Body of pancreas (tissue), 4 donors: Measurements from ENCODE around the gene NR3C1. TPM values are rescaled to one million over a fixed set of nuclear protein-coding genes. Genes with fewer than 3 reads are reported as not detected.

Experiments used
- ATAC-seq: fragments of 150-250 bp; one replicate; pipeline ENCODE4 v1.9.1; 2016
- DNase-seq, 4 donors: peaks; one replicate each; pipeline ENCODE4 v3.0.0-alpha.2; 2019
- H3K27ac ChIP-seq, 4 donors: fragments of 200-600 bp; sonication (generic); 1 replicate in 3 of 4; 2 replicates in 1 of 4; pipeline versions ENCODE4 v1.5.1 to v1.6.1; 2016 to 2019; ENCODE audit warnings: mild to moderate bottlenecking in 1 of 4, mixed read lengths in 1 of 4, moderate library complexity in 1 of 4
- H3K27me3 ChIP-seq, 2 donors: fragments of 200-600 bp; sonication (generic); one replicate each; pipeline ENCODE4 v1.6.0; 2016; ENCODE audit warnings: mild to moderate bottlenecking in 1 of 2
- H3K36me3 ChIP-seq, 2 donors: fragments of 200-600 bp; sonication (generic); replicated peaks in 1 of 2; 2 replicates each; pipeline ENCODE4 v1.5.1; 2016; ENCODE audit warnings: low read depth in 2 of 2; ENCODE audit not compliant: insufficient read depth in 1 of 2
- H3K4me1 ChIP-seq: fragments of 200-600 bp; sonication (generic); one replicate; pipeline ENCODE4 v1.6.0; 2016
- H3K4me3 ChIP-seq, 2 donors: fragments of 200-600 bp; sonication (generic); 1 replicate in 1 of 2; 2 replicates in 1 of 2; pipeline ENCODE4 v1.5.1; 2016 to 2019
- H3K9me3 ChIP-seq, 3 donors: fragments of 200-600 bp; sonication (generic); 1 replicate in 2 of 3; 2 replicates in 1 of 3; pipeline ENCODE4 v1.5.1; 2016
- POLR2A ChIP-seq, 3 donors: fragments of 450-650 bp; IDR thresholded peaks; one replicate each; pipeline ENCODE4 v1.6.1; 2016; ENCODE audit warnings: antibody characterized with exemption in 3 of 3, mild to moderate bottlenecking in 2 of 3
- WGBS, 2 donors: methylation state at CpG; one replicate each; pipeline ENCODE4 v1.1.5; 2017; 5-methylcytosine and 5-hydroxymethylcytosine counted together
- intact Hi-C: fragments of 100-400 bp; cut with DNase I; formaldehyde crosslinking; loops from one replicate; pipeline ENCODE4 v1.15.1; 2023
- total RNA-seq, 2 donors: library from RNA; depleted of rRNA; stranded (reverse); fragments of >200 nt; gene quantifications; one replicate each; pipeline ENCODE4 v1.1.0, GENCODE V29; 2016
- TF ChIP-seq, protein P1 (sequence below), 7 experiments: fragments of 450-650 bp in 4 of 7; fragments of 200-600 bp in 3 of 7; sonication (generic) in 3 of 7; IDR thresholded peaks; one replicate each; pipeline ENCODE4 v1.5.1; 2016 to 2019; ENCODE audit warnings: antibody characterized with exemption in 7 of 7

NR3C1 gene
- total RNA-seq, 2 donors from 2014 or later: 18.5 to 25.2 TPM

GRCh38 chr5:143322176-143322575, 81.3 kb downstream of the NR3C1 start:
- Histone ChIP-seq H3K4me1 (peaks cover 27% of the 10 kb centered on the region), H3K27me3 (no peaks in the 10 kb centered on the region), H3K9me3 (no peaks in the 10 kb centered on the region), H3K4me3 (no peak overlapping the region), H3K36me3 (no peaks in the 10 kb centered on the region), H3K27ac (no peak overlapping the region)
- DNase-seq (no peak), ATAC-seq (no peak)
- no peak for TF ChIP-seq POLR2A (IDR thresholded peaks at IDR 0.05)
- TF ChIP-seq, protein P1, sequence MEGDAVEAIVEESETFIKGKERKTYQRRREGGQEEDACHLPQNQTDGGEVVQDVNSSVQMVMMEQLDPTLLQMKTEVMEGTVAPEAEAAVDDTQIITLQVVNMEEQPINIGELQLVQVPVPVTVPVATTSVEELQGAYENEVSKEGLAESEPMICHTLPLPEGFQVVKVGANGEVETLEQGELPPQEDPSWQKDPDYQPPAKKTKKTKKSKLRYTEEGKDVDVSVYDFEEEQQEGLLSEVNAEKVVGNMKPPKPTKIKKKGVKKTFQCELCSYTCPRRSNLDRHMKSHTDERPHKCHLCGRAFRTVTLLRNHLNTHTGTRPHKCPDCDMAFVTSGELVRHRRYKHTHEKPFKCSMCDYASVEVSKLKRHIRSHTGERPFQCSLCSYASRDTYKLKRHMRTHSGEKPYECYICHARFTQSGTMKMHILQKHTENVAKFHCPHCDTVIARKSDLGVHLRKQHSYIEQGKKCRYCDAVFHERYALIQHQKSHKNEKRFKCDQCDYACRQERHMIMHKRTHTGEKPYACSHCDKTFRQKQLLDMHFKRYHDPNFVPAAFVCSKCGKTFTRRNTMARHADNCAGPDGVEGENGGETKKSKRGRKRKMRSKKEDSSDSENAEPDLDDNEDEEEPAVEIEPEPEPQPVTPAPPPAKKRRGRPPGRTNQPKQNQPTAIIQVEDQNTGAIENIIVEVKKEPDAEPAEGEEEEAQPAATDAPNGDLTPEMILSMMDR (IDR thresholded peaks at IDR 0.05): no peak
- WGBS, 2 donors: 84 to 100% methylated on average over 1 of the region's 1 CpG
- intact Hi-C loops: loop anchor here (10.0 kb wide), 1 partner anchor 53 kb away; no protein-coding TSS in a partner anchor

DNA sequence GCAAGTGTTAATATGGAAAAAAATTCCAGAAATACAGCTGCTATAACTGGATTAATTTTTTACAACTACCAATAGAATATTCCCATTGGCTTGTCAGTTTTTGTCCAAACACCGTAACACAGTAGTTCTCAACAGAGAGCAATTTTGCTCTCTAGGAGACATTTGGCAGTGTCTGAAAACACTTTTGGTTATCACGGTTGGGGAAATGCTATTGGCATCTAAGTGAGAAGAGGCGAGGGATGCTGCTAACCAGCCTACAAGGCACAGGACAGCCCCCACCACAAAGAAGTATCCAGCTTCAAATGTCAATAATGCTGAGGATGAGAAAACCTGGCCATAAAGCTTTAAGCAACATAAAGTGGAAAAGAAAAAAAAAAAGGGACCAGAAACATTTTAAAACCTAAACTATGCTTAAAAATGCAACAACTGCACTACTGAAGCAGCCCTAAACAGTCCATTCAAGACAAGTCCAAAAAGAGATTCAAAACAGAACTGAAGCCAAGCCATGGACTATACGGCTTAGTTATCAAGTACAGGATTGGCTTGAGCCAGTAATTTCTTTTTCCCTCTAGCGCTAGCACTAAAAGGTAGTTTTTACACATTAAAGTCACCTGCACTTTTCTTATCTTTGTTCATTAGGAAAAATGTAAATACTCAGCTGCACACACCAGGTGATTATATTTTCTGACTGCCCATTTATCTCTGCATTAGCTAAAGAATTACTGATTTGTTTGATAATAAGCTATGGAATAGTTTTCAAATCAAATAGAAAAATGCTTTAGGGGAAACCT, 83.9 kb downstream of the NR3C1 start:
- H3K4me1 ChIP-seq: peaks cover 36% of the 10 kb centered on the region
- no peaks in the 10 kb centered on the region for H3K27me3 ChIP-seq
- no peak overlapping the region for H3K4me3 ChIP-seq
- TF ChIP-seq, protein P1 (IDR thresholded peaks at IDR 0.05): no peak
- TF ChIP-seq POLR2A (IDR thresholded peaks at IDR 0.05): no peak
- H3K9me3 ChIP-seq: no peaks in the 10 kb centered on the region
- H3K27ac ChIP-seq: no peak overlapping the region
- H3K36me3 ChIP-seq: no peaks in the 10 kb centered on the region
- ATAC-seq (no peak), DNase-seq (no peak)
- intact Hi-C loops: loop anchor here (10.0 kb wide), 1 partner anchor 55 kb away; no protein-coding TSS in a partner anchor
- WGBS, 2 donors: 44 to 47% methylated on average over 5 of the region's 5 CpGs

DNA sequence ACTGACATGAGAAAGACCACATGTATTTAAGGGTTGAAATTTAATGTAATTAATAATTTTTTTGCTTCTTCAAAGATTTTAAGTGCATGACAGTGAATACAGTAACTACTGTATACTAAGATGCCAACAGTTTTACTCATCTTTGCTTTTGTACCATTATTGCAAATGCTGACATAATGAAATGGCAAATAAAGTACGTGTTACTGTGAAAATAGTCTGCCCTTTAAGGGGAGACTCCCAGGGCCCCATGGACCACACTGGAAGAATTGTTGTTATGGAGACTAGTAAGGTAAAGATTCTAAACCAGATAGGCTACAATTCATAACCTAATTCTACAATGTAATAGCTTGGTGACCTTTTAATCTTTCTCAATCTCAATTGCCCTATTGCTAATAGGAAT, 84.7 kb downstream of the NR3C1 start:
- intact Hi-C loops: no loop called here
- 91 to 94% methylated on average over 1 of the region's 1 CpG for WGBS, 2 donors

GRCh38 chr5:143318270-143318669, 85.2 kb downstream of the NR3C1 start:
- no peak for ATAC-seq
- no peaks in the 10 kb centered on the region for H3K36me3 ChIP-seq
- H3K4me3 ChIP-seq: no peak overlapping the region
- DNase-seq: no peak
- WGBS, 2 donors: 85 to 88% methylated on average over 1 of the region's 1 CpG
- H3K27me3 ChIP-seq: no peaks in the 10 kb centered on the region
- no peaks in the 10 kb centered on the region for H3K9me3 ChIP-seq
- peaks cover 36% of the 10 kb centered on the region for H3K4me1 ChIP-seq
- H3K27ac ChIP-seq: no peak overlapping the region
- no peak for TF ChIP-seq POLR2A (IDR thresholded peaks at IDR 0.05)
- TF ChIP-seq, protein P1 (IDR thresholded peaks at IDR 0.05): no peak
- intact Hi-C loops: no loop called here

More for the DNA sequence above, 84.7 kb downstream of the NR3C1 start:
- no peaks in the 10 kb centered on the region for H3K9me3 ChIP-seq
- H3K27ac ChIP-seq: no peak overlapping the region
- H3K4me3 ChIP-seq: no peak overlapping the region
- no peaks in the 10 kb centered on the region for H3K36me3 ChIP-seq
- no peak for DNase-seq
- TF ChIP-seq, protein P1 (IDR thresholded peaks at IDR 0.05): no peak
- no peak for TF ChIP-seq POLR2A (IDR thresholded peaks at IDR 0.05)
- no peak for ATAC-seq
- H3K4me1 ChIP-seq: peaks cover 36% of the 10 kb centered on the region
- no peaks in the 10 kb centered on the region for H3K27me3 ChIP-seq
